ENCODE results near the gene TREML2. TPM values are rescaled to one million over a fixed set of nuclear protein-coding genes. Genes with fewer than 3 reads are reported as not detected.

Gene TREML2
- total RNA-seq, 1 experiment from 2014 or later = not detected

GRCh38 chr6:41222513-41222912 is 21.6 kb upstream of the TREML2 start:
- Histone ChIP-seq H3K9ac (ENCODE audit: low read length) (no peak overlapping the region), H3K4me3 (replicated peaks in 1 of 2; ENCODE audit: low read depth in 1 of 2, low read length in 2 of 2) (no peak overlapping the region), H2AFZ (ENCODE audit: low read depth, low read length, poor library complexity, severe bottlenecking) (no peak overlapping the region), H3K36me3 (ENCODE audit: control insufficient read depth in 1 of 2, insufficient read depth in 2 of 2, low read length in 2 of 2) (no peaks in the 10 kb centered on the region), H3K9me3 (ENCODE audit: control insufficient read depth in 1 of 2, insufficient read depth in 1 of 2, low read depth in 1 of 2, low read length in 2 of 2) (peaks cover 0 to 5% of the 10 kb centered on the region in 2 experiments; a peak in 1 of 4 replicates), H3K9me2 (ENCODE audit: insufficient read depth) (no peaks in the 10 kb centered on the region), H3K27me3 (ENCODE audit: insufficient read depth, low read length) (peaks cover 28% of the 10 kb centered on the region), H3K4me1 (ENCODE audit: control insufficient read depth in 1 of 2, insufficient read depth in 2 of 2, low read length in 2 of 2) (no peaks in the 10 kb centered on the region), H4K20me1 (ENCODE audit: insufficient read depth) (no peaks in the 10 kb centered on the region), H3K4me2 (ENCODE audit: low read length) (no peak overlapping the region), H3K27ac (ENCODE audit: low read depth, low read length) (no peak overlapping the region), H3K79me2 (ENCODE audit: insufficient read depth, low read length) (no peaks in the 10 kb centered on the region)
- ATAC-seq (no peak), DNase-seq (ENCODE audit: low read depth, low spot score) (no peak)
- intact Hi-C loops (cut with micrococcal nuclease) = no loop called here
- ChIA-PET RAD21 (ENCODE audit: low non-redundant PET in 1 of 2, low total read pairs in 2 of 2, uncharacterized antibody in 2 of 2, unreplicated experiment in 2 of 2) (no interaction called here), POLR2A (no interaction called here), CTCF (no interaction called here)
- no peak for TF ChIP-seq POLR2A (IDR thresholded peaks at IDR 0.05; ENCODE audit: borderline replicate concordance, extremely low read depth, insufficient read depth, insufficient read length)
- no peak for TF ChIP-seq SIN3A (IDR thresholded peaks at IDR 0.05; ENCODE audit: low read depth)
- no peak for TF ChIP-seq ZBTB33 (IDR thresholded peaks at IDR 0.05; ENCODE audit: extremely low read depth, insufficient replicate concordance, low read length)
- TF ChIP-seq ZFX (IDR thresholded peaks at IDR 0.05) = no peak
- TF ChIP-seq EGR1 (IDR thresholded peaks at IDR 0.05; ENCODE audit: low read depth) = no peak
- TF ChIP-seq POLR2AphosphoS5 (IDR thresholded peaks at IDR 0.05; ENCODE audit: low read depth, low read length) = no peak
- no peak for TF ChIP-seq SRF (IDR thresholded peaks at IDR 0.05; ENCODE audit: low read depth)
- no peak for TF ChIP-seq MAX (IDR thresholded peaks at IDR 0.05)
- no peak for TF ChIP-seq CTCF (IDR thresholded peaks at IDR 0.05 in 2 of 3, conservative IDR thresholded peaks at IDR 0.05 in 1 of 3; ENCODE audit: borderline replicate concordance in 1 of 3, insufficient read depth in 1 of 3, low read depth in 2 of 3, low read length in 2 of 3)
- no peak for TF ChIP-seq TCF7L2 (IDR thresholded peaks at IDR 0.05; ENCODE audit: borderline replicate concordance, extremely low read depth, insufficient read depth, insufficient read length)
- no peak for TF ChIP-seq ZNF274 (IDR thresholded peaks at IDR 0.05; ENCODE audit: low read depth, low read length)
- no peak for TF ChIP-seq CEBPB (IDR thresholded peaks at IDR 0.05; ENCODE audit: low read depth)
- no peak for TF ChIP-seq JUND (IDR thresholded peaks at IDR 0.05)
- TF ChIP-seq YY1 (IDR thresholded peaks at IDR 0.05; ENCODE audit: extremely low read depth, insufficient replicate concordance, low read depth, low read length) = no peak
- no peak for TF ChIP-seq EZH2phosphoT487 (IDR thresholded peaks at IDR 0.05; ENCODE audit: borderline replicate concordance)
- no peak for TF ChIP-seq SP1 (IDR thresholded peaks at IDR 0.05; ENCODE audit: low read depth)
- TF ChIP-seq CBX3 (IDR thresholded peaks at IDR 0.05; ENCODE audit: low read depth) = no peak
- TF ChIP-seq FOSL1 (IDR thresholded peaks at IDR 0.05; ENCODE audit: low read depth) = no peak
- TF ChIP-seq RAD21 (IDR thresholded peaks at IDR 0.05; ENCODE audit: low read depth) = no peak
- BruUV-seq (replicated peaks) = no TSS peak
